Measurements from ENCODE around the gene HOXA13. TPM values are rescaled to one million over a fixed set of nuclear protein-coding genes. Genes with fewer than 3 reads are reported as not detected.

The HOXA13 gene
- total RNA-seq, 1 experiment from 2014 or later = 0.68 TPM

DNA sequence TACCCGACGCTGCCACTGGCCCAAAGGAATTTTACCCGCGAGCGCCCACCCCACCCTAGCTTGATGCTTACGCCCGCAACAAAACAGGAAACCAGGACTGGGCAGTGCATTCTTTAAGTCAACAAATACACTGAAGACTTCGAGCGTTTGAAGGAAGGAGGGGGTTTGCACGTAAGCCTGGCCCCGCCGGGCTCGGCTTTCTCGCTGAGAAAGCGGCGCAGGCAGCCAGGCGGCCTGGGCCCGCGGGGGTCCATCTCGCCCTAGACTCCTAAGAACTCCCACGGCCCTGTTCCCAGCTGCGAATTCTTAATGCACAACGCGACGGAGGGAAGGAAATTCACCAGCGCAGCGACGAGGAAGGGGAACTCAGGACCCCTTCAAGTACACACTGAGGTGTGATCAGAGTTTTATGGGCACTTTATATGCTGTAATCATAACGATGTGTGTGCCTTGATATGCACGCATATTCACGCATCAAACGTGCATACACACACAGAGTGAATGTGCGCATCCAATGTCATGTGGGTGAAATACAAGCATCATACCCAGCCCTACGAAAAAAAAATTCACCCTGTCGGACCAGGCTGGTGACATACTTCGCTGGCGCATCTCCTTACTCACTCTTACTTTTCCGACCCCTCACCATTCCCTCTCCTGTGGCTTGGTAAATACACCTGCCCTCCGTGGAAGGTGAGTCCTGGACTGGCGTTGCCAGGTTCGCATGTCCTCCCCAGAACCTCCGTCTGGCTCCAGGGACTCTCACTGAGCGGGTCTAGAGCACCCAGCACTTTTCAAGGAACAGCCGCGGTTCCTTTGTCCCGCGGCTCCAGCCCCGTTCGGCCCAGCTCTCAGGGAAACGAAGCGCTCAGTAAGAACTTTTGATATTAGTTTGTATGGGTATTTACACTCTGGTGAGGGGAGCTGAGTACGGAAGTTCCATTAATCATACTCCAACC, 5.7 kb upstream of the HOXA13 start:
- peak overlapping the region; percentile 17 for H3K4me3 ChIP-seq (ENCODE audit: low read depth, low read length)

DNA sequence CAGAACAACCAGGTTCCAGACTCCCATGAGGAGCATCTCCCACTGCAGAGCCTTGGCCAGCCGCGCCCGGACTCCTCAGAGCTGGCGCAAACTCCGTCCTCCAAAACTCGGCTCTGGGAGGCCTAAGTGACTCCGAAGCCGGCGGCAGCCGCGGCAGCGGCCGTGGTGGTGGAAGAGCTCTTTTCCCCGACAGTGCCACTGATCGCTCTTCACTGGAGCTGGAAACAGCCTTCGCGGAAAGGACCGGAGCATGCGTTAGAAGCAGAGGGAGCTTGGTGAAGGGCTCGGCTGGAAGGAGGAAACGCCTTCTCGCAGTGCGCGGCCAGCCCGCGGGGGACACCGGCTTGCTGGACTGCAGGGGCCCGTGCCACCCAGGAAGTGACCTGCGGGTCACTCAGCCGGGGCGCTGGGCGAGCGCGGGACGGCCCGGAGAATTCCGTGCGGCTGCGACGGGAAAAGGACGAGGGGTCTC, 5.0 kb upstream of the HOXA13 start:
- peaks cover 4% of the 10 kb centered on the region for H3K4me1 ChIP-seq
- BruUV-seq (replicated peaks) = no TSS peak
- no peak overlapping the region for H3K27ac Mint-ChIP-seq (ENCODE audit: unreplicated experiment)
- no peaks in the 10 kb centered on the region for H3K36me3 Mint-ChIP-seq (ENCODE audit: insufficient read depth, unreplicated experiment)
- no peaks in the 10 kb centered on the region for H3K9me3 ChIP-seq
- ChIA-PET POLR2A (interaction anchor here (0.6 kb wide), 1 partner anchor 76 kb away, joined by 3 read pairs; no protein-coding TSS in a partner anchor), CTCF (no interaction called here)
- peak overlapping the region; percentile 48 for H3K4me3 Mint-ChIP-seq (ENCODE audit: unreplicated experiment)
- H3K4me3 ChIP-seq (ENCODE audit: low read depth, low read length) = peak overlapping the region; percentile 17
- TF ChIP-seq, protein P1, sequence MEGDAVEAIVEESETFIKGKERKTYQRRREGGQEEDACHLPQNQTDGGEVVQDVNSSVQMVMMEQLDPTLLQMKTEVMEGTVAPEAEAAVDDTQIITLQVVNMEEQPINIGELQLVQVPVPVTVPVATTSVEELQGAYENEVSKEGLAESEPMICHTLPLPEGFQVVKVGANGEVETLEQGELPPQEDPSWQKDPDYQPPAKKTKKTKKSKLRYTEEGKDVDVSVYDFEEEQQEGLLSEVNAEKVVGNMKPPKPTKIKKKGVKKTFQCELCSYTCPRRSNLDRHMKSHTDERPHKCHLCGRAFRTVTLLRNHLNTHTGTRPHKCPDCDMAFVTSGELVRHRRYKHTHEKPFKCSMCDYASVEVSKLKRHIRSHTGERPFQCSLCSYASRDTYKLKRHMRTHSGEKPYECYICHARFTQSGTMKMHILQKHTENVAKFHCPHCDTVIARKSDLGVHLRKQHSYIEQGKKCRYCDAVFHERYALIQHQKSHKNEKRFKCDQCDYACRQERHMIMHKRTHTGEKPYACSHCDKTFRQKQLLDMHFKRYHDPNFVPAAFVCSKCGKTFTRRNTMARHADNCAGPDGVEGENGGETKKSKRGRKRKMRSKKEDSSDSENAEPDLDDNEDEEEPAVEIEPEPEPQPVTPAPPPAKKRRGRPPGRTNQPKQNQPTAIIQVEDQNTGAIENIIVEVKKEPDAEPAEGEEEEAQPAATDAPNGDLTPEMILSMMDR (IDR thresholded peaks at IDR 0.05; ENCODE audit: insufficient read depth in 1 of 2, low read depth in 1 of 2, low read length in 1 of 2, severe bottlenecking in 1 of 2, unreplicated experiment in 1 of 2) = no peak
- intact Hi-C loops (cut with micrococcal nuclease; ENCODE audit: unreplicated experiment) = no loop called here
- no peak for DNase-seq
- H3K27me3 Mint-ChIP-seq (ENCODE audit: insufficient read depth, unreplicated experiment) = peaks cover 5% of the 10 kb centered on the region
- no peaks in the 10 kb centered on the region for H3K36me3 ChIP-seq (ENCODE audit: control insufficient read depth, insufficient read depth, low read length)
- no peaks in the 10 kb centered on the region; the same call in 1 of the 2 replicates for H3K27me3 ChIP-seq (replicated peaks; ENCODE audit: control insufficient read depth, insufficient read depth, low read length)
- H3K9me3 Mint-ChIP-seq (ENCODE audit: unreplicated experiment) = no peaks in the 10 kb centered on the region
- peaks cover 6% of the 10 kb centered on the region for H3K4me1 Mint-ChIP-seq (ENCODE audit: low read depth, unreplicated experiment)

More for the DNA sequence above, 5.7 kb upstream of the HOXA13 start:
- DNase-seq = no peak
- Mint-ChIP-seq H3K27ac (ENCODE audit: unreplicated experiment) (no peak overlapping the region), H3K27me3 (ENCODE audit: insufficient read depth, unreplicated experiment) (peaks cover 5% of the 10 kb centered on the region), H3K4me1 (ENCODE audit: low read depth, unreplicated experiment) (peaks cover 11% of the 10 kb centered on the region), H3K9me3 (ENCODE audit: unreplicated experiment) (no peaks in the 10 kb centered on the region), H3K36me3 (ENCODE audit: insufficient read depth, unreplicated experiment) (no peaks in the 10 kb centered on the region), H3K4me3 (ENCODE audit: unreplicated experiment) (peak overlapping the region; percentile 48)
- intact Hi-C loops (cut with micrococcal nuclease; ENCODE audit: unreplicated experiment) = no loop called here
- peaks cover 12% of the 10 kb centered on the region for H3K4me1 ChIP-seq
- no peaks in the 10 kb centered on the region; the same call in 1 of the 2 replicates for H3K27me3 ChIP-seq (replicated peaks; ENCODE audit: control insufficient read depth, insufficient read depth, low read length)
- no peaks in the 10 kb centered on the region for H3K36me3 ChIP-seq (ENCODE audit: control insufficient read depth, insufficient read depth, low read length)
- BruUV-seq (replicated peaks) = no TSS peak
- no peaks in the 10 kb centered on the region for H3K9me3 ChIP-seq
- TF ChIP-seq, protein P1 (IDR thresholded peaks at IDR 0.05; ENCODE audit: insufficient read depth in 1 of 2, low read depth in 1 of 2, low read length in 1 of 2, severe bottlenecking in 1 of 2, unreplicated experiment in 1 of 2) = no peak
- CTCF ChIA-PET = no interaction called here
- POLR2A ChIA-PET = no interaction called here

- CTCF ChIA-PET = no interaction called here
Observed at GRCh38 chr7:27203964-27204594, 4.2 kb upstream of the HOXA13 start.

More at GRCh38 chr7:27203964-27204594, 4.2 kb upstream of the HOXA13 start:
- intact Hi-C loops (cut with micrococcal nuclease; ENCODE audit: unreplicated experiment) = no loop called here
- peaks cover 5% of the 10 kb centered on the region for H3K4me1 ChIP-seq
- TF ChIP-seq, protein P1 (IDR thresholded peaks at IDR 0.05; ENCODE audit: insufficient read depth in 1 of 2, low read depth in 1 of 2, low read length in 1 of 2, severe bottlenecking in 1 of 2, unreplicated experiment in 1 of 2) = no peak
- H3K4me3 ChIP-seq (ENCODE audit: low read depth, low read length) = no peak overlapping the region
- DNase-seq = no peak
- H3K27me3 ChIP-seq (replicated peaks; ENCODE audit: control insufficient read depth, insufficient read depth, low read length) = peaks cover under 1% of the 10 kb centered on the region
- no TSS peak for BruUV-seq (replicated peaks)
- no peak overlapping the region for H3K4me3 Mint-ChIP-seq (ENCODE audit: unreplicated experiment)
- H3K4me1 Mint-ChIP-seq (ENCODE audit: low read depth, unreplicated experiment) = peaks cover 6% of the 10 kb centered on the region
- no peaks in the 10 kb centered on the region for H3K36me3 Mint-ChIP-seq (ENCODE audit: insufficient read depth, unreplicated experiment)
- no peaks in the 10 kb centered on the region for H3K9me3 Mint-ChIP-seq (ENCODE audit: unreplicated experiment)
- peaks cover 5% of the 10 kb centered on the region for H3K27me3 Mint-ChIP-seq (ENCODE audit: insufficient read depth, unreplicated experiment)
- H3K27ac Mint-ChIP-seq (ENCODE audit: unreplicated experiment) = no peak overlapping the region
- H3K9me3 ChIP-seq = no peaks in the 10 kb centered on the region
- POLR2A ChIA-PET = interaction anchor here (0.6 kb wide), 1 partner anchor 76 kb away, joined by 3 read pairs; no protein-coding TSS in a partner anchor
- no peaks in the 10 kb centered on the region for H3K36me3 ChIP-seq (ENCODE audit: control insufficient read depth, insufficient read depth, low read length)

All from Caco-2 (cell line).